ENCODE measurements around the gene GRPR.

The GRPR gene

GRCh38 chrX:16186380-16187007, 63.1 kb downstream of the GRPR start:
- no peak for DNase-seq

- DNase-seq: no peak
These were observed 63.8 kb downstream of the GRPR start for GRCh38 chrX:16187024-16187760.

GRCh38 chrX:16188687-16189086, 65.3 kb downstream of the GRPR start:
- DNase-seq: no peak

GRCh38 chrX:16191605-16192004, 68.2 kb downstream of the GRPR start:
- DNase-seq: no peak

- DNase-seq: no peak
These were observed 73.5 kb downstream of the GRPR start for GRCh38 chrX:16196829-16197228.

GRCh38 chrX:16199343-16199742, 76.0 kb downstream of the GRPR start:
- DNase-seq: no peak

GRCh38 chrX:16202943-16203342, 79.6 kb downstream of the GRPR start:
- no peak for DNase-seq
